ENCODE results near the gene FOXA1.

FOXA1 gene

DNA sequence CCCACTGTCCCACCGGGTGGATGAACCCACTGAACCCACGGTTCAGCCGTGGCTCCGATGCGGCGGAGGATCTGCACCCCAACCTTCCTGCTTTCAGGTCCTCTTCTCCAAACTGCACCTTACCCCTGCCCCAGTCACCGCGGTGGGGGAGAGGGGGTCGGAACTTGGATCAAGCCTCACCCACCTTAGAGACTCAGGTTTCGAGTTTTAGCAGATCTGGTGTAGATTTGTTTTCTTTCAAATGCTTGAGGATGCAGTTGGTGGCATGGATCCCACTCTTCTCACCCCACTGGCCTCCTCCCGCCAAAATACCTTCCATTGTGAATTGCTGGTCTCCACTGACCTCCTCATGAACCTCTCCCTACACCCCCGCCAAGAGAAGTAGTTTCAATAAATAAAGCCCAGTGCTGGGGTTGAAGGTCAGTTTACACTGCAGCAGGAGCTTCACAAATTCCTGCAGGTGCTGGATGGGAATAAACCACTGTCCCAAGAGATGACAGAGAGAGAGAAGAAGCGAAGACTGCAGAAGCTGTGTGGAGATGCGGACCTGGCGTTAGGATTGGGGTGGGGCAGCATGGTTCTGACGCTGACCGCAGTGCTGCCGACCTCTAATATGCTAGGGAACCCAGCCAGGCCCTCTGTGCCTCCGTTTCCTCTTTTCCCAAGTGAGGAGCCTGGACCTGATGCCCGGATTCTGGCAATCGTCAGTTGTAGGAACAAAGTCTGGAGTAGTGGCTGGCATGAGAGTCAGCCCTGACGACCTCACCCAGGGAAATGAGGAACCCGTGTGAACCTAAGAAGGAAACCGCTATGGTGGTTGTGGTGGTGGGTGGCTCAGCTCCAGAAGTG lies 7.8 kb upstream of the FOXA1 start:
- no peak for DNase-seq (ENCODE audit: low read depth)

- DNase-seq (ENCODE audit: low read depth): no peak
These were observed 6.8 kb upstream of the FOXA1 start for GRCh38 chr14:37601865-37602264.

DNA sequence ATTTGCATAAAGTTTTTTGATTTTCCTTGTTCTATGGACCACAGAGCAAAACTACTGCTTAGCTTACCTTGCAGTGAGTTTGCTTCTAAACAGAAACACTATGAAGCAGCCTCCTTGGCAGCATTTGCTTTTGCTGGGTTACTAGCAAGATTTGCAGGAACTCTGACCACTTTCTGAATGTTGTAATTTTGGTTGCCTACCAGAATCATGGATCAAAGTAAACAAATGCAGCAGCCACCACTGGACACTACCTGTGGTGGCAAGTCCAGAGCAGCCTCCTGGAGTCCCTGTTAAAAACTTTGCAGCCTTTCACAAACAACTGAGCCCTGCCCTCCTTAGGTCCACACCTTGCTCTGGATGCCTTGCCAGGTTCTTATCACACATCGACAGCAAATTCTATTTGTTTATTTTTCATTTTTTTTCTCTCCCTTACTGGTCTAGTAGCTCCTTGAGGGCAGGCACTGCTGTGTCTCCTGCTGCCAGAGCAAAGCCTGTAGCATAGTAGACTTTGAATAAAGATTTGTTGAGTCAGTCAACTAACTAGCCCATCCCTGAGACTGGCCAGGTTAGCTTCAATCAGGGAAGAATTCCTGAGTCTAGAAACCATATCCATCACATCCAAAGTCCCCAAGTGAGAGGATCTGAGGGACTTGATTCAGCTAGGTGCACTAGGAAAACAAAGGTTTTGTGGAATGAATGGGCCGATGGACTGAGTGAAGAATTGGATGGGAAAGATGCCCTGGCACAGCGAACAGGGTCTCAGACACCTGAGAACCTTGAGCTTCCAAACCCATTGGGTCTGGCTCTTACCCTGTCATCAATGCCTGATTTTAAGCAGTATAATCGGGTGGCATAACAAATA lies 6.1 kb upstream of the FOXA1 start:
- DNase-seq (ENCODE audit: low read depth): no peak

DNA sequence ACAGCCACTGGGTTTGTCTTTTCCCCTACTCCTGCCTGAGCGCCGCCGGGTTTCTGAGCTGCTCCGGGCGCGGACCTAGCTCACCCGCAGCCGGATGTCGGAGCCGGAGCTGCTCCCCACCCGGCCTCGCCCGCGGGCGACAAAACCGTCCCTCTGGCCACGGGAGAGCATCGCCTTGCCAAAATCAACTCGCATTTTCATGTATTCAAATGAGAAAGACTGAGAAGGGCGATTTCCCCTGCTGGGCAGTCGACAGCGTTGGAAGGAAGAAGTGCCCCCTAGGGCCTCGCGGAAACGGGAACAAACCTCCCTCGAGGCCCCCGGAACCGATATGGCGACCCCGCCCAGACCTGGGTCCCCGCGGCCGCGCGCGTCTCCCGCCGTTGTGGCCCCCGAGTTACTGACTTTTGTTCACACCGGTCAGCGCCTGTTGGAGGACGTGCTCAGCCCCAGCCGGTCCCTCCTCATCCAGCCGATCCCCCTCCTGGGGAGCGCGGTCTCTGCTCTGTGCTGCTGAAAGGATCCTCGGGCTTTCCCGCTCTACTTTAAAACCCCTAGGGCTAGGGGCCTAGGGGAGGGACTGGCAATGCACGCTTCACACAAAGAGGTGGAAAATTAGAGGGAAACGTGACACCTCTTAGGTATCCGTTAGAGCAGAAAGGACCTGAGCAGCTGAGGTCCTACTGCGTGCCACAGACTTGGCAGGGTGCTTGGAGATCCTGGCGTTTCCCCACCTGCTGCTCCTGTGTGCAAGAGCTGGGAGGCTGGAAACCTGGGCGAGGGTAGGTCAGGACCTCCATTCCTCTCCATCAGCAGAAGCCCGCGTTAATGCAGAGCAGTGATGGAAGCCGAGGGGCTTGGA lies 4.7 kb upstream of the FOXA1 start:
- DNase-seq (ENCODE audit: low read depth): no peak

- DNase-seq (ENCODE audit: low read depth): no peak
These were observed 3.9 kb upstream of the FOXA1 start for GRCh38 chr14:37598747-37599506.

DNA sequence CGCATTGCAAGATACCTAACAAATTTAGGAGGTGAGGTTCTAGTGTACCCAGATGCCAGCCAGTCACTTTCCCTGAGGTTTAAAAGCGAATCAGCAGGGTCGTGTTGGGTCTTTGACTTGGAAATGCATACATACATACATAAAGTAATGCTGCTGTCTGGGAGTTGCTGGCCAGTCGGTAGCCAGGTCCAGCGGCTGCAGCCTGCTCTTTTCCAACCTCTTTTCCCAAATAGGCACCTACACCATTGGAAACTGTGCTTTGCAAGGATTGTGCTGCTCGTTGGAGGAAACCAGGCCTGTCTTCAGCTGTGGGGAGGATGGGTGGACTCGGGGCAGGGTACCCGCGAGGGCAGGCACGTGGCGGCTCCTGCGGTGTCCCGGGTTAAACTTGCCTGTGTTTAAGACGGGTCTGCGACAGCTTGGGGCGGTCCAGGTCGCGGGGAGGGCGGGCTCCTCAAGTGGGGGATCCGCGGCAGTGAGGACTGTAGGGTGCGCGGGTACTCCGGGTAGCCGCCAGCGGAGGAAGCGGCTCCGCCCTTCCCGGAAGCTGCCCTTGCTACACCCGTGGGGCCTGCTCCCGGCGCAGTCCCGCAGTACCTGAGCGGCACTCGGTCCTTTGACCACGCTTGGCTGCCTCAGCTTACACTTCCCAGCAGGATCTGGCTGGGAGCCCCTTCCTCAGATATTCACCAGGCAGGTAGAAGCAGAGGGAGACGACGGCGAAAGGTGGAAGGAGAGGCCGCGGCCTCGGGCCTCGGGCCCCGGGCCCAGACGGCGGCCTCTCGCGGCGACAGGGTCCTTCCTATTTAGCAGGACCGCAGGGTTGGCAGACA lies 3.1 kb upstream of the FOXA1 start:
- DNase-seq (ENCODE audit: low read depth): no peak

- DNase-seq (ENCODE audit: low read depth): no peak
These were observed 2.5 kb upstream of the FOXA1 start for GRCh38 chr14:37597538-37597913.

- DNase-seq (ENCODE audit: low read depth): no peak
These were observed 1.9 kb upstream of the FOXA1 start for GRCh38 chr14:37596790-37597472.

GRCh38 chr14:37595809-37596621 lies 966 bp upstream of the FOXA1 start:
- no peak for DNase-seq (ENCODE audit: low read depth)

- DNase-seq (ENCODE audit: low read depth): peak; percentile 68
These were observed 645 bp downstream of the FOXA1 start for GRCh38 chr14:37594238-37594970.

- no peak for DNase-seq (ENCODE audit: low read depth)
These were observed 1.4 kb downstream of the FOXA1 start for GRCh38 chr14:37593511-37594237.

DNA sequence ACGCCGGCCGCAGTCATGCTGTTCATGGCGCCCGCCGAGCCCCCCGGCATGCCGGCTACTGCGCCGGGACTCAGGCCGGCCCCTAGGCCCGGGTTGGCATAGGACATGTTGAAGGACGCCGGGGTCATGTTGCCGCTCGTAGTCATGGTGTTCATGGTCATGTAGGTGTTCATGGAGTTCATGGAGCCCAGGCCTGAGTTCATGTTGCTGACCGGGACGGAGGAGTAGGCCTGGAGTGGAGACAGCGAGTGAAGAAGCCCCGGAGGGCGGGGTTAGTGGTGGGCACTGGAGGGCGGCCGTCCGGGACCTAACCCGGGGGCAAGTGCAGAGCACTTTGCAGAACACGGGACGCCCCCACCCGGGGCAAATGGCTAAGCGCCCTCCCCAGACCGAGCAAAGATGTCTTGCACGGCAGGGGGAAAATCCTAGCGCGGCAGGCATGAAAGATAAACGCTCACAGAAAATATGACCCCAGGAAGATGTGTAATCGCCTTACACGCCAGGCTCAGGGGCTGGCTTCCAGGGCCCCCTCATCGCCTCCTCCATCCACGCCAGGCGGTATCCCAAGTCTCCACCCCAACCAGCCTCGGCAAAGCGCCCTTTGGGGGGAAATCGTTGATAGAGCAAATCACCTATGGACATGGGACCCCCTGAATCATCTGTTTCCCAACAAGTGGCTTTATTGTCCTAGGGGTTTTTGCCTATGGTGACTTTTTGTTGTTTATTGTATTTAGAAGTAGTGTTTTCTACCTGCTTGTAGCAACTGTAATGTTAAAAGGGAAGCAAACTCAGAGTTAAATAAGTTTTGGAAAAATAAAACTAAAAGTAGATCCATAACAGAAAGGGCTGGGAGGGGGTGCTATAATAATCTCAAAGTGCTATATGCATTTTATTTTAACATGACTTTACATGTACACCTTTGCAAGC lies 2.3 kb downstream of the FOXA1 start:
- DNase-seq (ENCODE audit: low read depth): no peak

- no peak for DNase-seq (ENCODE audit: low read depth)
These were observed 3.0 kb downstream of the FOXA1 start for GRCh38 chr14:37591941-37592481.

DNA sequence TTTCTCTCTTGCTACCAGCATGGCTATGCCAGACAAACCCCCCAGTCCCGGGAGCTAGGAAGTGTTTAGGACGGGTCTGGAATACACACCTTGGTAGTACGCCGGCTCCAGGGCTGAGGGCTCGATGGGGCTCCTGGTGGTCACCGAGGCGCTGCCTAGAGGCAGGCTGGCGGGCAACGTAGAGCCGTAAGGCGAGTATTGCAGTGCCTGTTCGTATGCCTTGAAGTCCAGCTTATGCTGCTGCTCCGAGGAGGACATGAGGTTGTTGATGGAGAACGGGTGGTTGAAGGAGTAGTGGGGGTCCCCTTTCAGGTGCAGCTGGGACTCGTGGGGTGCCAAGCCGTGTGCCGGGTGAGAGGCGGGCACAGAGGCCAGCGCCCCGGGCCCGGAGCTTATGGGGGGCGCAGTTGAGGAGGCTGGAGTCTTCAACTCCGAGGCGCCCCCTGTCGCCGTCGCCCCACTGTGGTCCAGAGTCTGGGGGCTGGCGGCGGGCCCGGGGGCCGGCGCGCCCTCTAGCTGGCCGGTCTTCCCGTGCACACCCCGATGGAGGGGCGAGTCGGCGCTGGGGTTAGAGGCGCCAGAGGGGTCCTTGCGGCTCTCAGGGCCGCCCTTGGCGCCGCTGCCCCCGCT lies 3.6 kb downstream of the FOXA1 start:
- DNase-seq (ENCODE audit: low read depth): no peak

DNA sequence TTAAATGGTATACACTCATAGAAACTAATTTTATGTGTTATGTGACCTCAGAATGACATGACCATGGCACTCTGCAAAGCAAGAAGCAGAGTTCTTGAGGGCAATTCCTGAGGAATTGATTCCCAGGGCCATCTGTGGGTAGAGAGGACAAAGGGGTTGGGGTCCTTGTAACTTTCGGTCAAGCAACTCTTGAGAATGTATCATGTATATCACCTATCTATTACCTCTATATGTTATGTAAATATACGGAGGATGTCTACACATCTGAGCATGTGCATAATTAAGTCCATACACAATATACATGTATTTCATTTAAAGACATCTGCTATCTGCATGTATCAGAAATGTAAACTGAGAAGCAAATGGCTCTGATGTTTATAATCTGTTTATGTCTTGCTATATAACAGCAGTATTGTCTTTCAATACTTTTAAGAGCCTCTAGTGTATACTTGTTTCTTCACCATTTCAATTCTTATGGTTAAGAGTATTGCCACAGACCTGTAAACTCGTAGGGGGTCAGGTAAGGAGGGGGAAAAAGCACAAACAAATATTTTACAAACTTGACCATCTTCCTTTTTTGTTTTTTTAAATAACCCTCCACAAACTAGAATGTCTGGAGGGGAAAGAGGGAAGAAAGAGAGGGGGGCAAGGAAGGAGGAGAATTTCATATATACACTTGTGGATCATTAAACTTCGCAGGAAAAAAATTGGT lies 4.5 kb downstream of the FOXA1 start:
- no peak for DNase-seq (ENCODE audit: low read depth)

Measured in fibroblast of gingiva (primary cell).